CD4-positive, alpha-beta T cell (primary cell): ENCODE data around the gene BYSL. TPM values are rescaled to one million over a fixed set of nuclear protein-coding genes. Genes with fewer than 3 reads are reported as not detected.

Source experiments
- ATAC-seq: fragments of 200-7000 bp; cut with Tn5 transposase; one replicate; pipeline ENCODE4 v1.10.0; 2022; ENCODE audit warnings: mild to moderate bottlenecking; ENCODE audit not compliant: poor library complexity
- CTCF ChIA-PET: fragments of 350-600 bp; sonication (Branson Sonifier 250); formaldehyde crosslinking; loops from one replicate; lab custom pipeline; 2021; ENCODE audit warnings: antibody characterized with exemption, inconsistent platforms; lab: Charles Lee
- POLR2A ChIA-PET: fragments of 350-600 bp; sonication (Branson Sonifier 250); formaldehyde crosslinking; loops from one replicate; lab custom pipeline; 2021; ENCODE audit warnings: antibody characterized with exemption, inconsistent platforms; lab: Charles Lee
- DNase-seq, 14 experiments: peaks; one replicate each; pipeline ENCODE4 v3.0.0-alpha.2; 2013 to 2020; ENCODE audit warnings: mixed read lengths in 2 of 14
- H3K27ac ChIP-seq, 2 donors: one replicate each; pipeline versions ENCODE4 v1.5.1 to v1.7.0; 2013; ENCODE audit warnings: low read length in 2 of 2, low read depth in 1 of 2, mild to moderate bottlenecking in 1 of 2
- H3K27me3 ChIP-seq, 2 experiments: 1 replicate in 1 of 2; 2 replicates in 1 of 2; pipeline versions ENCODE4 v1.6.1 to v1.7.0; 2013; ENCODE audit warnings: low read length in 2 of 2, control low read depth in 1 of 2, mild to moderate bottlenecking in 1 of 2, moderate library complexity in 1 of 2; ENCODE audit not compliant: insufficient read depth in 2 of 2, control insufficient read depth in 1 of 2
- H3K36me3 ChIP-seq: one replicate; pipeline ENCODE4 v1.6.1; 2013; ENCODE audit warnings: low read length, control low read depth; ENCODE audit not compliant: insufficient read depth
- H3K4me1 ChIP-seq: one replicate; pipeline ENCODE4 v1.6.1; 2013; ENCODE audit warnings: low read length, control low read depth; ENCODE audit not compliant: insufficient read depth
- H3K4me3 ChIP-seq: one replicate; pipeline ENCODE4 v1.5.1; 2013; ENCODE audit warnings: mild to moderate bottlenecking, low read length, moderate library complexity
- H3K9me3 ChIP-seq, 2 experiments: 1 replicate in 1 of 2; 2 replicates in 1 of 2; pipeline versions ENCODE4 v1.6.1 to v1.7.0; 2013; ENCODE audit warnings: low read length in 2 of 2, mild to moderate bottlenecking in 2 of 2, control low read depth in 1 of 2, moderate library complexity in 1 of 2; ENCODE audit not compliant: control insufficient read depth in 1 of 2, insufficient read depth in 1 of 2
- H3K27ac Mint-ChIP-seq: one replicate; pipeline ENCODE4 v1.8.0; 2020; ENCODE audit warnings: mixed read lengths
- H3K27me3 Mint-ChIP-seq: one replicate; pipeline ENCODE4 v1.8.0; 2021; ENCODE audit warnings: mixed read lengths
- H3K36me3 Mint-ChIP-seq: one replicate; pipeline ENCODE4 v1.8.0; 2021; ENCODE audit warnings: low read depth, mixed read lengths
- H3K4me1 Mint-ChIP-seq: one replicate; pipeline ENCODE4 v1.8.0; 2021; ENCODE audit warnings: low read depth, mixed read lengths
- H3K4me3 Mint-ChIP-seq: one replicate; pipeline ENCODE4 v1.8.0; 2020; ENCODE audit warnings: mild to moderate bottlenecking, mixed read lengths
- H3K9me3 Mint-ChIP-seq: one replicate; pipeline ENCODE4 v1.8.0; 2020; ENCODE audit warnings: mixed read lengths
- intact Hi-C, 2 experiments: fragments of 100-400 bp; cut with DNase I in 1 of 2; cut with micrococcal nuclease in 1 of 2; formaldehyde crosslinking; loops; one replicate each; pipeline versions ENCODE4 v1.15.1 to v1.9.0; 2023 to 2025; cut with DNase I, micrococcal nuclease
- total RNA-seq, 174 experiments: library from RNA in 2 of 174; stranded (reverse) in 2 of 174; gene quantifications; one replicate each; pipeline ENCODE4 v1.2.3 and lab custom pipeline; 2021 to 2026
- TF ChIP-seq, protein P1 (sequence below): fragments of 200-600 bp; IDR thresholded peaks from one replicate; pipeline ENCODE4 v1.8.0; 2022; ENCODE audit warnings: antibody characterized with exemption, mild to moderate bottlenecking

BYSL gene
- total RNA-seq, 2 experiments from 2014 or later: 1.2 to 1.6 TPM

DNA sequence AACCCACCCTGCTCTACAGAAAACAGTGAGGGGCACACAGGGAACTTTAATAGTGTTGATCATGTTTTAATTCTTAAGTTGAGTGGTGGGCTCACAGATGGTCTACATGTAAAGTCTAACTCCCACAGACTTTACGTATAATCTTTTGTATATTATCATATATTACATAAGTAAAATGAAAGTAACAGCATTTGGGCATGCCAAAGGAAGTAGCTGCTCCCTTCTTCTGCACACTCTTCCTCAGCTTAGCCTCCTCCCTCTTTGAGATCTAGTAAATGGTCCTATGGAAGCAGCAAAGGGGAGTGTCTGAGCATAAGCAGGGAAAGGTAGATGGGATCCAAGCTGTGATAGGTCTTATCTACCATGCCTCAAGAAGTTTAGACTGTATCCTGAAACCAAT lies 11.6 kb upstream of the BYSL start:
- peaks cover 53% of the 10 kb centered on the region for H3K36me3 ChIP-seq
- Mint-ChIP-seq H3K4me1 (peaks cover 6% of the 10 kb centered on the region), H3K27me3 (no peaks in the 10 kb centered on the region), H3K36me3 (peaks cover 56% of the 10 kb centered on the region), H3K9me3 (no peaks in the 10 kb centered on the region), H3K27ac (no peak overlapping the region), H3K4me3 (no peak overlapping the region)
- DNase-seq: no peak
- H3K4me1 ChIP-seq: no peaks in the 10 kb centered on the region
- ATAC-seq: no peak
- intact Hi-C loops: no loop called here
- CTCF ChIA-PET: interaction anchor here (0.6 to 2.1 kb wide), 2 partner anchors 11 to 80 kb away, joined by 3 to 9 read pairs; partner anchors contain the start of genes BYSL and MED20
- H3K27me3 ChIP-seq: no peaks in the 10 kb centered on the region
- H3K4me3 ChIP-seq: no peak overlapping the region
- TF ChIP-seq, protein P1, sequence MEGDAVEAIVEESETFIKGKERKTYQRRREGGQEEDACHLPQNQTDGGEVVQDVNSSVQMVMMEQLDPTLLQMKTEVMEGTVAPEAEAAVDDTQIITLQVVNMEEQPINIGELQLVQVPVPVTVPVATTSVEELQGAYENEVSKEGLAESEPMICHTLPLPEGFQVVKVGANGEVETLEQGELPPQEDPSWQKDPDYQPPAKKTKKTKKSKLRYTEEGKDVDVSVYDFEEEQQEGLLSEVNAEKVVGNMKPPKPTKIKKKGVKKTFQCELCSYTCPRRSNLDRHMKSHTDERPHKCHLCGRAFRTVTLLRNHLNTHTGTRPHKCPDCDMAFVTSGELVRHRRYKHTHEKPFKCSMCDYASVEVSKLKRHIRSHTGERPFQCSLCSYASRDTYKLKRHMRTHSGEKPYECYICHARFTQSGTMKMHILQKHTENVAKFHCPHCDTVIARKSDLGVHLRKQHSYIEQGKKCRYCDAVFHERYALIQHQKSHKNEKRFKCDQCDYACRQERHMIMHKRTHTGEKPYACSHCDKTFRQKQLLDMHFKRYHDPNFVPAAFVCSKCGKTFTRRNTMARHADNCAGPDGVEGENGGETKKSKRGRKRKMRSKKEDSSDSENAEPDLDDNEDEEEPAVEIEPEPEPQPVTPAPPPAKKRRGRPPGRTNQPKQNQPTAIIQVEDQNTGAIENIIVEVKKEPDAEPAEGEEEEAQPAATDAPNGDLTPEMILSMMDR: no peak
- H3K9me3 ChIP-seq: no peaks in the 10 kb centered on the region
- H3K27ac ChIP-seq: no peak overlapping the region
- POLR2A ChIA-PET: no interaction called here

DNA sequence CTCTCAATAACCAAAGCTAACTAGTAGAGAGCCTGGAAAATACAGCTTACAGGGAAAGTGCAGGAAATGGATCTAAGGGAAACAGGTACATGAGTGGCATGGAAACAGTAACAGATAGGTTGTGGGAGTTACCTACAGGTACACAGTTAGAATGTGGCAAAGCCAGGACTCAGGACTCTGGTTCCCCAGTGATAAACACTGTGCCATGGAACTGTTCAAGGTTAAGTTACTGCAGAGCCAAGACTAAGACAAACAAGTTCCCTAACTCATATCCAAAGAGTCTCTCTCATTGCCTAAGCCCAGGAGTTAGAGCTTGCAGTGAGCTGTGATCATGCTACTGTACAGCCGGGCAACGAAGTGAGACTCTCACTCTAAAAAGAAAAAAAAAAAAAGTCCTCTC lies 7.0 kb upstream of the BYSL start:
- Mint-ChIP-seq H3K4me3 (no peak overlapping the region), H3K36me3 (peaks cover 32% of the 10 kb centered on the region), H3K9me3 (no peaks in the 10 kb centered on the region), H3K27me3 (no peaks in the 10 kb centered on the region), H3K4me1 (peaks cover 3% of the 10 kb centered on the region), H3K27ac (no peak overlapping the region)
- Histone ChIP-seq H3K4me3 (no peak overlapping the region), H3K27me3 (no peaks in the 10 kb centered on the region), H3K36me3 (peaks cover 33% of the 10 kb centered on the region), H3K9me3 (no peaks in the 10 kb centered on the region), H3K27ac (no peak overlapping the region), H3K4me1 (peaks cover 4% of the 10 kb centered on the region)
- ChIA-PET CTCF (interaction anchor here (1.9 kb wide), 1 partner anchor 127 kb away, joined by 5 read pairs; the partner anchor contains the start of gene TOMM6), POLR2A (no interaction called here)
- intact Hi-C loops: no loop called here
- no peak for DNase-seq
- TF ChIP-seq, protein P1: no peak
- ATAC-seq: no peak

DNA sequence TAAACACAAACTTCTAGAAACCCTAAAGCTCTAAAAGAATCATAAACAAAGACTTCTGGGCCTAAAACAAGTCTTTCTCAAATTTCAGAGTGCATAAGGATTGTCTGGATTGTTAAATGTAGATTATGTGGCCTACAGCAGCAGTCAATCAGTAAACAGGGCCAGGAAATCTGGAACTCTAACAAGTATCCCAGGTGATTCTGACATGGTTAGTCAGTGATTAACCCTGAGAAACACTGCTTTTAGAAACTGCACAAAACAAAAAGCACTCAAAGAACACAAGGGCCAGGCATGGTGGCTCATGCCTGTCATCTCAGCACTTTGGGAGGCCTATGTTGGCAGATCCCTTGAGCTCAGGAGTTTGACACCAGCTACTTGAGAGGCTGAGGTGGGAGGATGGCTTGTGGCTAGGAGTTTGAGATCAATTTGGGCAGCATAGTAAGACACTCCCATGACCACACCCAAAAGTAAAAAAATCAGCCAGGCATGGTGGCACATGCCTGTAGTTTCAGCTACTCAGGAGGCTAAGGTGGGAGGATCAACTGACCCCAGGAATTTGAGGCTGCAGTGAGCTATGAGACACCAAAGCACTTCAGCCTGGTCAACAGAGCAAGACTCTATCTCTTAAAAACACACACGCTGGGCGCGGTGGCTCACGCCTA lies 6.3 kb upstream of the BYSL start:
- peaks cover 6% of the 10 kb centered on the region for H3K4me1 ChIP-seq
- Mint-ChIP-seq H3K27me3 (no peaks in the 10 kb centered on the region), H3K27ac (no peak overlapping the region), H3K4me1 (peaks cover 10% of the 10 kb centered on the region), H3K4me3 (no peak overlapping the region), H3K9me3 (no peaks in the 10 kb centered on the region), H3K36me3 (peaks cover 29% of the 10 kb centered on the region)
- no peak overlapping the region for H3K27ac ChIP-seq
- ChIA-PET CTCF (interaction anchor here (1.9 kb wide), 1 partner anchor 127 kb away, joined by 5 read pairs; the partner anchor contains the start of gene TOMM6), POLR2A (no interaction called here)
- H3K27me3 ChIP-seq: no peaks in the 10 kb centered on the region
- peaks cover 30% of the 10 kb centered on the region for H3K36me3 ChIP-seq
- no peak for DNase-seq
- TF ChIP-seq, protein P1: no peak
- intact Hi-C loops: no loop called here
- no peak for ATAC-seq
- H3K4me3 ChIP-seq: no peak overlapping the region
- H3K9me3 ChIP-seq: no peaks in the 10 kb centered on the region
